Loucy (cell line): ENCODE measurements around the gene TPSD1.

Experiments
- H2AFZ ChIP-seq: fragments of 200-600 bp; sonication (generic); 2 replicates; pipeline ENCODE4 v1.6.0; 2016; ENCODE audit warnings: antibody characterized with exemption, mild to moderate bottlenecking, low read length, moderate library complexity
- H3F3A ChIP-seq: fragments of 200-600 bp; 2 replicates; pipeline ENCODE4 v1.6.0; 2016; ENCODE audit warnings: antibody characterized with exemption, low read depth, mild to moderate bottlenecking
- H3K27me3 ChIP-seq: fragments of 200-600 bp; sonication (generic); 2 replicates; pipeline ENCODE4 v1.6.1; 2014; ENCODE audit warnings: low read length, mild to moderate bottlenecking; ENCODE audit not compliant: insufficient read depth, poor library complexity, severe bottlenecking
- H3K36me3 ChIP-seq: fragments of 200-600 bp; sonication (generic); 2 replicates; pipeline ENCODE4 v1.6.1; 2016; ENCODE audit warnings: low read length; ENCODE audit not compliant: insufficient read depth
- H3K4me1 ChIP-seq: fragments of 200-600 bp; sonication (generic); 2 replicates; pipeline ENCODE4 v1.5.1; 2014; ENCODE audit warnings: low read length, mild to moderate bottlenecking; ENCODE audit not compliant: insufficient read depth, poor library complexity, severe bottlenecking
- H3K4me2 ChIP-seq: fragments of 200-600 bp; sonication (generic); 2 replicates; pipeline ENCODE4 v1.6.0; 2014; ENCODE audit warnings: antibody characterized with exemption, low read length, low read depth, mild to moderate bottlenecking; ENCODE audit not compliant: poor library complexity, severe bottlenecking
- H3K4me3 ChIP-seq: fragments of 200-600 bp; sonication (generic); 2 replicates; pipeline ENCODE4 v1.5.1; 2014; ENCODE audit warnings: low read length, mild to moderate bottlenecking, mixed read lengths; ENCODE audit not compliant: poor library complexity, severe bottlenecking
- H3K79me2 ChIP-seq: fragments of 200-600 bp; sonication (generic); 2 replicates; pipeline ENCODE4 v1.6.1; 2014; ENCODE audit warnings: low read length; ENCODE audit not compliant: insufficient read depth
- H3K9ac ChIP-seq: fragments of 200-600 bp; sonication (generic); 2 replicates; pipeline ENCODE4 v1.6.0; 2014; ENCODE audit warnings: mild to moderate bottlenecking, low read depth, low read length, moderate library complexity; ENCODE audit not compliant: poor library complexity, severe bottlenecking
- H3K9me2 ChIP-seq: fragments of 200-600 bp; sonication (generic); replicated peaks from 2 replicates; pipeline ENCODE4 v1.6.1; 2016; ENCODE audit warnings: low read depth, low read length, mixed read lengths
- H3K9me3 ChIP-seq: fragments of 200-600 bp; sonication (generic); 2 replicates; pipeline ENCODE4 v1.6.1; 2014; ENCODE audit warnings: mild to moderate bottlenecking, antibody characterized with exemption, low read length, low read depth; ENCODE audit not compliant: insufficient read depth
- H4K20me1 ChIP-seq: fragments of 200-600 bp; sonication (generic); 2 replicates; pipeline ENCODE4 v1.6.0; 2014; ENCODE audit warnings: antibody characterized with exemption, low read length, mild to moderate bottlenecking; ENCODE audit not compliant: insufficient read depth, poor library complexity, severe bottlenecking
- CTCF ChIP-seq: fragments of 200-600 bp; sonication (generic); conservative IDR thresholded peaks from 2 replicates; pipeline ENCODE4 v1.5.1; 2014; ENCODE audit warnings: mild to moderate bottlenecking, antibody characterized with exemption, low read length
- EZH2phosphoT487 ChIP-seq: fragments of 200-600 bp; IDR thresholded peaks from 2 replicates; pipeline ENCODE4 v1.6.1; 2018; ENCODE audit warnings: antibody characterized with exemption, mild to moderate bottlenecking, moderate library complexity, borderline replicate concordance

Gene TPSD1

GRCh38 chr16:1274767-1275166, 18.9 kb downstream of the TPSD1 start:
- Histone ChIP-seq H3K4me3 (no peak overlapping the region), H3K9me2 (no peaks in the 10 kb centered on the region), H3K9me3 (no peaks in the 10 kb centered on the region), H3K79me2 (no peaks in the 10 kb centered on the region), H2AFZ (no peak overlapping the region), H3K9ac (no peak overlapping the region), H3K4me1 (no peaks in the 10 kb centered on the region), H3K36me3 (no peaks in the 10 kb centered on the region), H3F3A (no peaks in the 10 kb centered on the region), H3K4me2 (no peak overlapping the region), H4K20me1 (no peaks in the 10 kb centered on the region), H3K27me3 (no peaks in the 10 kb centered on the region)
- TF ChIP-seq CTCF (no peak), EZH2phosphoT487 (no peak)

GRCh38 chr16:1275791-1276579, 20.1 kb downstream of the TPSD1 start:
- H3K4me3 ChIP-seq: no peak overlapping the region
- H3K9me3 ChIP-seq: no peaks in the 10 kb centered on the region

GRCh38 chr16:1276580-1276878, 20.7 kb downstream of the TPSD1 start:
- Histone ChIP-seq H4K20me1 (no peaks in the 10 kb centered on the region), H2AFZ (no peak overlapping the region), H3K4me2 (no peak overlapping the region), H3K27me3 (no peaks in the 10 kb centered on the region), H3K4me3 (no peak overlapping the region), H3K9me2 (no peaks in the 10 kb centered on the region), H3K79me2 (no peaks in the 10 kb centered on the region), H3K36me3 (no peaks in the 10 kb centered on the region), H3K9me3 (no peaks in the 10 kb centered on the region), H3K4me1 (no peaks in the 10 kb centered on the region), H3K9ac (no peak overlapping the region), H3F3A (no peaks in the 10 kb centered on the region)
- TF ChIP-seq CTCF (no peak), EZH2phosphoT487 (no peak)

More at GRCh38 chr16:1275791-1276579, 20.1 kb downstream of the TPSD1 start:
- no peaks in the 10 kb centered on the region for H3F3A ChIP-seq
- H3K4me1 ChIP-seq: no peaks in the 10 kb centered on the region
- H3K9ac ChIP-seq: no peak overlapping the region
- no peaks in the 10 kb centered on the region for H3K9me2 ChIP-seq
- H4K20me1 ChIP-seq: no peaks in the 10 kb centered on the region
- H3K27me3 ChIP-seq: no peaks in the 10 kb centered on the region
- H2AFZ ChIP-seq: no peak overlapping the region
- H3K36me3 ChIP-seq: no peaks in the 10 kb centered on the region
- TF ChIP-seq EZH2phosphoT487 (no peak), CTCF (no peak)
- no peaks in the 10 kb centered on the region for H3K79me2 ChIP-seq
- H3K4me2 ChIP-seq: no peak overlapping the region
